Fibroblast of upper back skin (primary cell): ENCODE data around the gene KIF18B.

Experiments
- DNase-seq: peaks from one replicate; pipeline ENCODE4 v3.0.0-alpha.2; 2013

KIF18B gene

GRCh38 chr17:44935116-44935515 lies 12.5 kb downstream of the KIF18B start:
- DNase-seq: no peak

DNA sequence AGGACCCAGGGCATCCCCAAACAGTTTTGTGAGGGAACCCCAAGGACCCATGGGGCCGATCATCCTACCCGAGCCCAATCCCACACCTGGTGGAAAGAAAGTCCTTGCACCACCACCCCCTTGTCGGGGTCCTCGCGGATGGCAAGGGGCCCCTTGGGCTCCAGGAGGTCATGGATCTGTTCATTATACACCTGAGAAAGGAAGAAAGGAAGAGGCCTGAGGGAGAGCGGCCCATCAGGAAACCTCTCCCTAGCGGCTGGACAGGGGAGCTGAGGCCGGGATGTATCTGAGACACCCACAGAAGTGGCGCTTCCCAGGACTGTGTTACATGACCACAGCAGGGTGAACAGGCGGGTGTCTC lies 12.8 kb downstream of the KIF18B start:
- no peak for DNase-seq

DNA sequence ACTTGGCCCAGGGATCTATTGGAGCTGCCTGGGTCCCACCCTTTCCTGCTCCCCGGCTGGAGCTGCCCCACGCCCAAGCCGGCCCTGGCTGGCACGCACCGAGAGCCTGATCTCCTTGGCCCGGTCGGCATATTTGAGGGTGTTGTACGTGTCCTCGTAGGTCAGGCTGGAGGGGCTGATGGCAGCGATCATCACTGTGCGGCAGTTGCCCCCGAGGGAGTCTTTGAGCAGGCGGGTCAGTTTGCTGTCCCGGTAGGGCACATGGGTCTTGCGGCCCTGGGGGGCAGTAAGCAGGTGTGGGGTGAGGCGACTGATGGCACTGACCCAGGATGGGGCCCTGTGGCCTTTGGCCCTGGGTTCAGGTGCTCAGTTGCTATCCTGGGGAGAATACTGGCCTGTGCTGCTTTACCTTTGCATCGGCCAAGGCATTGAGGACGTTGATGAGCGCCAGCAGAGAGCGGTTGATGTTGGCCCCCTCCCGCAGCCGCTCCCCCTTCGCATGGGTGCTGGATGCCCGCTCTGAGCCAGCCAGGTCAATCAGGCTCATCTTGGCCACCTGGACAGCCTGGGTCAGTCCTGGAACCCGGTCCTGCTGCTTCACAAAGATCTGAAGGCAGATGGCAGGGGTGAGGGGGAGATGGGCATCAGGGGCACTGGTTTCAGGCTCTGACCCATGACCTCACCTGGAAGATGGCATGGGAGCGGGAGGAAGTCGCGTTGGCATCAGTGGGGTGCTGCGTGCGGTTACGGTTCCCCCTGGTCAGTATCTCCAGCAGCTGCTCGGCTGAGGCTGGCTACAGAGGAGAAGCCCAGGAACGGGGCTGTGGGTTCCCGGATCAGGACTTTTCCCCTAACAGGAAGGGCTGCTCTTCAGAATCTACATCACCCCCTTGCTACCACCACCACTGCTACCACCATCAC lies 13.5 kb downstream of the KIF18B start:
- no peak for DNase-seq

- DNase-seq: no peak
Measured at GRCh38 chr17:44932787-44933097, 14.8 kb downstream of the KIF18B start.

DNA sequence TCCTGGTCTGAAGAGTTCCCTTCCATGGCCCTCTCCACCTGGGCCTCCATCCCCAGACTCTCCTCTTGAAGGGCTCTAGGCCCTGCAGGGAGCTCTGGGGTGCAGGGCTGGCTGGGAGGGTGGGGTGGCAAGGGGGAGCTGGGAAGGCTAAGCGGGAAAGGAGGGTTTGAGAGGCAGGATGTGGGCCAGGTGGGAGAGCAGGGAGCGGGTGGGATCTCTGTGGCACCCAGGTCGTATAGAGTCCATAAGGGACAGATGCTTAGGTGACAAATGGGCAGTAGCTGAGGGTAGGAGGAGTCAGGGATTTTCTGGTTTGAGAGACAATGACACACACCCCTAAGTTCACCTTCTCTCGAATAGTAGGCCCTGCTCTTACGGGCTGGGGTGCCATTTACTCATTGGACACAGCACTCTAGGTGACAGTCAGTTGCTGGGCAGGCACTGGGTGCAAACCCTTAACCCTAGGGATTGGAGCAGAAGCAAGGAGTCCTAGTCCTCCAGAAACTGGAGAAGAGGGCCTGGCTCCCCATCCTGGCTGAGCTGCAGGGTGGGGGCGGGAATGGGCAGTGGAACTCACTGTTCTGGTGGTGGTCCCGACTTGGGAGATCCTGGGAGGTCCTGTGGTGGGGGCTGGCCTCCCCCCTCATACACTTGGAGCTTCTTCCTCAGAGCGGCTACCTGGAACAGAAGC lies 15.3 kb downstream of the KIF18B start:
- no peak for DNase-seq

DNA sequence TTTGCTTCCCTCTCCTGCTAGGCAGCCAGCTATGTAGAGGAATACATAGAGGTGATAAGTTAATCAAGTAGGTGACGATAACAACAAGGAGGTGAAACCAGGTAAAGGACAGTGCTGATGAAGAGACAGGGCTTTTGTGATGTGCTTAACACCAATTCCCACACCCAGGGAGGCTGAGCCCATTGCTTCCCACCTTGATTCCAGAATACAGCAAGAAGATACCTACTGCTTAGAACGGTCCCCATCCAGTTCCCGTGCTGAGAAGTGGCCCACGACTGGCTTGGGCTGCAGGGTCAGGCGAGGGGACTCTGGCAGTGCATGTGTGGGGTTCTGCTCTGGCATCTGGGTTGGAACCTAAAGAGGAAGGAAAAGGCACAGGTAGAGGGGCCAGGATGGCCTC lies 16.2 kb downstream of the KIF18B start:
- DNase-seq: no peak

DNA sequence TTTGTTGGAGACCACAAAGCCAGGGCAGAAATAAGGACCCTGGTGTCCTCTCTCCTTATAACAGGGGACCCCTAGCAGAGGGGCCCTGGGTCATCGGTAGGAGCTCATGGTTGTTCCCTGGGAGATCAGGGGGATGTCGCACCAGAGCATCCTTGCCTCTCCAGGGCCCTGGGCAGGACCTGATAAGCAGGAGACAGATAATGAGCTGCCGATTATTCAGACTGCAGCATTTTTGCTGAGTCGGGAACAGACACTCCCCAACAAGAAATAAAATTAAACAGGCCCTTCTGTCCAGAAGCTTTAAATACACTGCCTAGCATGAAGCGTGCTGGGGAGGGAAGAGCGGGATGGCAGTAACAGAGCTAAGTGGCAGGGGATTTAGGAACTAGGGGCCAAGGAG lies 16.9 kb downstream of the KIF18B start:
- no peak for DNase-seq

DNA sequence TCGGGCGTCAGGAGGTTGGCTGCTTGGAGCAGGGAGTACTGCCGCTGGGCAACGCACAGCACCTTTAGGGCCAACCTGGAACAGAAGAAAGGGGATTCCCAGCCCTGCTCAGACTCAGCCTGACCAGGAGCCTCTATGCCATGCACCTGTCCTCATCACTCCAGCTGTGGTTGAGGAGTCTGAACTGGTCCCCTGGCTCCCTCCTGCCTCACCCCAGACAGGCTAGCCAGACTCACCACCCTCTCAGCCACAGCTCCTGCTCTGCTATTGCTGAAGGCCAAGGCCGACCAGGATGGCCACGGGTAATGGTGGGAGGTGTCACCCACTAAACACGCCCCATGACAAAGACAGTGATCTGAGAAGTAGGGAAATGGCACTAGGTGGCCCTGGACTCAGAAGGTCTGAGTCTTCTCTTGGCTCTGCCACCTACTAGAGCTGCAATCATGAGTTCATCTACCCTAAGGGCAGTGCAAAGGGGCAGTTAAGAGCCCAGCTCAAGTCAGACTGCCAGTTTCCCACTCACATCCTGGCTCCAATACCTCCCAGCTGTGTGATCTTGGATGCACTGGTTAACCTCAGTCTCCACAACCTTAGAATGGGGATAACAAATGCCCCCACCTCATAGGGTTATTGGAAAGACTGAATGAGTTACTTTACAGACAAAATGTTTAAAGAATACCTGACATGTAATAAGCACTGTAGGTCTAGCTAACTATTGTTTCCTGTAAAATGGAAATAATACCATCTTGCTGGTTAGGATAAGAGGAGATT lies 18.4 kb downstream of the KIF18B start:
- DNase-seq: no peak

DNA sequence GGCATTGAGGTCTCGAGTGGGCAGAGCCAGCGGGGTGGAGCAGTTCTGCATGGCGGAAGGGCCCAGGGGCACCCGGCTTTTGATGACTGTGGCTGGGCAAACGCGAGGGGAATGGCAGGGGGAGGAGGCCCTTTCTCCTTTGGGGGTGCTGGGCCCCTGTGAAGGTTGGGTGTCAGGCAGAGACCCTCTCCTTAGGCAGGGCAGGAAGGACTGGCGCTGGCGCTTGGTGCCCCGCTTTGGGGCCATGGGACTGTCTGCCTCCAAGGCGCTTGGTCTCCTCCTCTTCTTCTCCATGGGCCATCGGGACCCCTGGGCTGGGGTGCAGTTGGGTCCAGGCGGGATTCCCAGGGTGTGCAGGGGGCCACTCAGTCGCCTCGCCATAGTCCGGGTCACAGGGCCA lies 19.4 kb downstream of the KIF18B start:
- no peak for DNase-seq

DNA sequence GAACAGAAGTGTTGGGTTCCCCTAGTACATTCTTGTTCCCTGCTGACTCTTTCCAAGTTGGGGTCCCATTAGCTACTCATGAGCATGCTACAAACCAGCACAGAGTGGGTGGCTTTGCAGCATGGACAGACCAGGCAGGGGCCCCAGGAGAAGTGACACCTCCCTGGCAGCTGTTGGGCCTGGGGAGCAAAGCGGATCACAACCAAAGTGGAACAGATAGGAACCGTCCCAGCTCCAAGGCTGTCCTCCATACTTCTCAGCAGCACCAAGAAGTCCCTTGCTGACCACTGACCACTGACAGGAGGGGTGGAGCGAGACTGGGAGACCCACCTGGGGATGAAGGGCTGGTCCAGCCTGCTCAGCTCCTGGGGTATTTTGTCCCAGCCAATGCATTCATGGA lies 19.9 kb downstream of the KIF18B start:
- no peak for DNase-seq

- no peak for DNase-seq
Measured at GRCh38 chr17:44926821-44927525, 20.6 kb downstream of the KIF18B start.

DNA sequence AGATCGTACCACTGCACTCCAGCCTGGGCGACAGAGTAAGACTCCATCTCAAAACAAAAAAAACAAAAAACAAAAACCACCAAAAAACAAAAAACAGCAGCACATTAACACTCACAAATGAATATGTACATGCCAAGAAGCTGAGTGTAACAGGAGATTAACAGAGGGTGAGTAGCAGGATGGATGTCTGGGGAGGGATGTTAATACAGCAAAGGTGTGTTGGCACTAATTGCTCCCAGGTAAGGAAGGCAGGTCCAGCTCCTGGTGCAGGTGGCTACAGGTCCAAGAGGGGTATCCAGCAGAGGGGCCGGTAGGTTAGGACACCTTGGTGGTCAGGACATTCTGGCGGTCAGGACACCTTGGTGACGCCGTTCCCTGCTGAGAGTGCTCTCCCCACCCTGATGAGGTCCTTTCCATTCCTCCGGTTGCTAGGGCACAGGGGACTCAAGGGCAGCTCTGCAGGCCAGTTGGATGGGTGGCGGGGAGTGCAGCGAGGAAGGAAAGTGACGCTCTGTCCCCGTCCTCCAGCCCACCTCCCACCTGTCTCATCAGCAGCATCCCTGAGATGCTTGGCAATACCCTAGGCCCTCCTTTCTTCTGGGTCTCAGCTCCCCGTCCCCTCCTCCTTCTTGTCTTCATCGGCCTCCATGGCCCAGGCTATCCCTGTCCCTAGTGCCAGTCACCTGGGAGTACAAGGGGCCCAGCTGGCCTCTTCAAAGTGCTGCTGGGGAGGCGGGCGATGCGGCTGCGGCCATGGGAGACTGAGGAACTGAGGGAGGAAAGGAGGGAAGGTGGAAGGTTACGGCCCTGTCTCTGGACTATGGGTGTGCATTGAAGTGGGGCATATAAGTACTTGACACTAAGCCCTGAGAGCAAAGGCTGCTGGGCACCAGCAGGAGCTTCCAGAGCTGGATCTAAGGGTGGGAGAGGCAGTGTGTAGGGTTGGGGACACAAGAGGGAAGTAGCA lies 21.6 kb downstream of the KIF18B start:
- DNase-seq: no peak

DNA sequence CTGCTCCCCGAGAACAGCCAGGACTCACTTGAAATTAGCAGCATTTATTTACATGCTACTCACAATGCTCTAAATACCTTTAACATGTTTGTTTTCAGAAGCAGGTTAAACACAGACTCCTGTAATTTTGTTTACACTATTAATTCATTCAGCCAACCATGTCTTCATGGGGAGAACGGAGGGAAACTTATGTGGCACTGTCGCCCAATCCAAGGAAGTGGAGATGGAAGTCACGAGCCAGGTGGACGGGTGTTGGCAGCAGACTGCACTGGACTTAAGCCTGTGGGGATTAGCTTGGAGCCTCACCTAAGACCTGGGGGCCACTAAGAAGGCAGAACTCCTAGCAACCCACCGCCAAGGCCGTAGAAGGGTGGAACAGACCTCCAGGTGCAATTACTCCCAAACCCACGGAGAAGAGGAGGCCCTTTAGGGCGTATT lies 23.4 kb downstream of the KIF18B start:
- no peak for DNase-seq

DNA sequence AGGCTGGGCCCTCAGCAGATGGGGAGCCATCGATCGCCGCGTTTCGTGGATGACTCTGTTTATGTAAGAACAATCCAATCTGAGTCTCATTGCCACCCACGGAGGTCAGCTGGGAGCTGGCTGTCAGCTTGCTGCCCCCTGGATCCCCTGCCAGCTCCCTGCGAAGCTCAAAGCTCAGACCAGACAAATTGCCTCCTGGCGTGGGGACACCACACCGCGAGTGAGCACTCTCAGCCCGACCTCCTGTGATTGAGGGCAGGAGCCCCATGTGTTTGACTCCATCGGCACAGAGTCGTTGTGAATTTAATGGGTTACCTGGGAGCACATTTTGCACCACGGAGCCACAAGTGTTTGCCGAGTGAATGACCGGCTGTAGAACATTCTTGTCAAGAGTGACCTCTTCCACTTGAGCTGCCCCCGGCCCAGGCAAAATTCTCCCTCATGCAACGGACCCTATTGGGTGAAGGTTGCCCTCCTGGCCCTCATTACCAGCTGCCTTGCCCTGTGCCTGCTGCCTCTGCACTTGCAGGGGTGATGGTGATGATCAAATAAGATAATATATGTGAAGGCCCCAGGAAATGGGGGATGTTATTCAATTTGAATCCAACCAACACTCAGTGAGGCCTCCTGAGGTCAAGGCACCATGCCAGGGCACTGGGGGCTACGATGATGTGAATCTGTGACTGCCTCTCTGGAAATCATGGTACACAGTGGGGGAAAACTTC lies 24.7 kb downstream of the KIF18B start:
- no peak for DNase-seq

- DNase-seq: no peak
Measured at GRCh38 chr17:44922136-44922535, 25.4 kb downstream of the KIF18B start.

- no peak for DNase-seq
Measured at GRCh38 chr17:44921122-44921882, 26.3 kb downstream of the KIF18B start.

GRCh38 chr17:44920565-44920940 lies 27.0 kb downstream of the KIF18B start:
- DNase-seq: no peak

- DNase-seq: peak; percentile 77
Measured at GRCh38 chr17:44919885-44920564, 27.5 kb downstream of the KIF18B start.

- no peak for DNase-seq
Measured at GRCh38 chr17:44919411-44919810, 28.2 kb downstream of the KIF18B start.

DNA sequence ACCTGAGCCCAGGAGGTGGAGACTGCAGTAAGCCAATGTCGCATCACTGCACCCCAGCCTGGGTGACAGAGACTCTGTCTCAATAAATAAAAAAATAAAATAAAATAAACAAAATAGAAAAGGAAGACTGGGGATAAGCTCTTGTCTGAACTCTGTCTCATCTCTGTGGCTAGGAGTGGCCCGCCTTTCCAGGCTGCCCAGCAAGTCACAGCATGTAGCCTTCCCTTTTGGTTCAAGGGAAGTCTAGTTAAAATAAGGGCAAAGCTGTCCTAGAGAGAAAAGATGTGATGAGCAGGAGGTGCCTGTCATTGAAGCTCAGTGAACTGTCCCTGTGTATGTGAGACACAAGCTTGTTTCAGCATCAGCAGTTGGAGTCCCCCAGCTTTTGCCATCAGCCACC lies 29.6 kb downstream of the KIF18B start:
- DNase-seq: no peak
